ENCODE data around the gene SKOR2.

SKOR2 gene

GRCh38 chr18:47251289-47252120 is at the start of gene SKOR2:
Gene SKOR2 (minus strand): TSS chr18:47251660. CDS start chr18:47249183, 2,477 bp downstream.
- no peak for TF ChIP-seq CTCF (conservative IDR thresholded peaks at IDR 0.05; ENCODE audit: low read depth, low read length)
- H3K4me3 ChIP-seq (ENCODE audit: low read length), result no peak within 1 kb of the TSS
- no peak for DNase-seq (ENCODE audit: low read depth)

- DNase-seq (ENCODE audit: low read depth), result no peak
- no peak for TF ChIP-seq CTCF (conservative IDR thresholded peaks at IDR 0.05; ENCODE audit: low read depth, low read length)
- H3K4me3 ChIP-seq (ENCODE audit: low read length), result no peak overlapping the region
Measured at GRCh38 chr18:47296462-47296861, 45.0 kb upstream of the SKOR2 start.

- no peak for DNase-seq (ENCODE audit: low read depth)
- TF ChIP-seq CTCF (conservative IDR thresholded peaks at IDR 0.05; ENCODE audit: low read depth, low read length), result no peak
- H3K4me3 ChIP-seq (ENCODE audit: low read length), result no peak overlapping the region
Measured at GRCh38 chr18:47294801-47295200, 43.3 kb upstream of the SKOR2 start.

GRCh38 chr18:47288741-47289140 is 37.3 kb upstream of the SKOR2 start:
- TF ChIP-seq CTCF (conservative IDR thresholded peaks at IDR 0.05; ENCODE audit: low read depth, low read length), result no peak
- no peak for DNase-seq (ENCODE audit: low read depth)

GRCh38 chr18:47287911-47288585 is 36.6 kb upstream of the SKOR2 start:
- no peak for DNase-seq (ENCODE audit: low read depth)
- no peak overlapping the region for H3K4me3 ChIP-seq (ENCODE audit: low read length)
- no peak for TF ChIP-seq CTCF (conservative IDR thresholded peaks at IDR 0.05; ENCODE audit: low read depth, low read length)

More at GRCh38 chr18:47288741-47289140, 37.3 kb upstream of the SKOR2 start:
- no peak overlapping the region for H3K4me3 ChIP-seq (ENCODE audit: low read length)

- TF ChIP-seq CTCF (conservative IDR thresholded peaks at IDR 0.05; ENCODE audit: low read depth, low read length), result no peak
- no peak for DNase-seq (ENCODE audit: low read depth)
- H3K4me3 ChIP-seq (ENCODE audit: low read length), result no peak overlapping the region
Measured at GRCh38 chr18:47286776-47287410, 35.4 kb upstream of the SKOR2 start.

Data from retinal pigment epithelial cell (primary cell).